AG20443 (cell line): ENCODE results near the gene RASGRP2.

Source experiments
- DNase-seq: peaks from one replicate; pipeline ENCODE4 v3.0.0; 2012; ENCODE audit warnings: low spot score, mixed read lengths

The RASGRP2 gene

GRCh38 chr11:64694821-64695365, 49.0 kb downstream of the RASGRP2 start:
- no peak for DNase-seq

- no peak for DNase-seq
Observed at GRCh38 chr11:64694026-64694755, 49.8 kb downstream of the RASGRP2 start.

GRCh38 chr11:64692764-64693331, 51.1 kb downstream of the RASGRP2 start:
- no peak for DNase-seq

- no peak for DNase-seq
Observed at GRCh38 chr11:64691543-64691942, 52.4 kb downstream of the RASGRP2 start.

- DNase-seq: no peak
Observed at GRCh38 chr11:64690235-64690634, 53.7 kb downstream of the RASGRP2 start.

- peak; percentile 93 for DNase-seq
Observed at GRCh38 chr11:64688534-64688982, 55.4 kb downstream of the RASGRP2 start.

GRCh38 chr11:64687643-64688533, 56.1 kb downstream of the RASGRP2 start:
- DNase-seq: no peak

- DNase-seq: no peak
Observed at GRCh38 chr11:64687204-64687603, 56.7 kb downstream of the RASGRP2 start.

GRCh38 chr11:64686466-64687170, 57.3 kb downstream of the RASGRP2 start:
- DNase-seq: no peak

GRCh38 chr11:64685536-64685935, 58.4 kb downstream of the RASGRP2 start:
- DNase-seq: no peak

GRCh38 chr11:64684357-64684756, 59.6 kb downstream of the RASGRP2 start:
- no peak for DNase-seq

- no peak for DNase-seq
Observed at GRCh38 chr11:64681171-64681570, 62.8 kb downstream of the RASGRP2 start.

GRCh38 chr11:64679846-64680245, 64.1 kb downstream of the RASGRP2 start:
- DNase-seq: no peak

GRCh38 chr11:64677441-64678023, 66.4 kb downstream of the RASGRP2 start:
- DNase-seq: no peak
